ENCODE results near the gene KLKB1. TPM values are rescaled to one million over a fixed set of nuclear protein-coding genes. Genes with fewer than 3 reads are reported as not detected.

The KLKB1 gene
- polyA plus RNA-seq, 1 donor (not counting 4 experiments of a cell fraction or from before 2014, with no cell fraction given): 0.04 TPM

GRCh38 chr4:186258216-186258811 is 31.0 kb downstream of the KLKB1 start:
- no peak for FAIRE-seq
- Histone ChIP-seq H3K9ac (ENCODE audit: control insufficient read depth, extremely low read depth, insufficient read depth, low read length) (no peak overlapping the region), H3K9me1 (ENCODE audit: control insufficient read depth, extremely low read depth, insufficient read depth, low read length) (no peaks in the 10 kb centered on the region), H2AFZ (ENCODE audit: control insufficient read depth, low read length) (no peak overlapping the region), H3K27ac (ENCODE audit: control insufficient read depth, insufficient read depth, low read length) (no peak overlapping the region), H3K36me3 (ENCODE audit: control insufficient read depth in 2 of 2, extremely low read depth in 1 of 2, insufficient read depth in 2 of 2, low read length in 2 of 2) (no peaks in the 10 kb centered on the region), H3K4me3 (ENCODE audit: control insufficient read depth in 2 of 3, extremely low read depth in 1 of 3, insufficient read depth in 2 of 3, low read depth in 1 of 3, low read length in 3 of 3) (no peak overlapping the region), H3K79me2 (ENCODE audit: control insufficient read depth, insufficient read depth, low read length) (no peaks in the 10 kb centered on the region), H4K20me1 (ENCODE audit: control insufficient read depth, extremely low read depth, insufficient read depth, low read length) (no peaks in the 10 kb centered on the region), H3K9me3 (ENCODE audit: control insufficient read depth, low read depth, low read length) (no peaks in the 10 kb centered on the region), H3K4me1 (ENCODE audit: control insufficient read depth, extremely low read depth, insufficient read depth, low read length) (no peaks in the 10 kb centered on the region), H3K27me3 (ENCODE audit: control insufficient read depth, extremely low read depth, insufficient read depth, low read length) (no peaks in the 10 kb centered on the region), H3K4me2 (ENCODE audit: control insufficient read depth, extremely low read depth, insufficient read depth, low read depth, low read length) (no peak overlapping the region)
- dilution Hi-C loops (cut with MboI; ENCODE audit: extremely low pct_ligation_motif_present, low sequenced_read_pairs): no loop called here
- no peak for TF ChIP-seq EZH2 (IDR thresholded peaks at IDR 0.05; ENCODE audit: low read length)
- TF ChIP-seq, protein P1, sequence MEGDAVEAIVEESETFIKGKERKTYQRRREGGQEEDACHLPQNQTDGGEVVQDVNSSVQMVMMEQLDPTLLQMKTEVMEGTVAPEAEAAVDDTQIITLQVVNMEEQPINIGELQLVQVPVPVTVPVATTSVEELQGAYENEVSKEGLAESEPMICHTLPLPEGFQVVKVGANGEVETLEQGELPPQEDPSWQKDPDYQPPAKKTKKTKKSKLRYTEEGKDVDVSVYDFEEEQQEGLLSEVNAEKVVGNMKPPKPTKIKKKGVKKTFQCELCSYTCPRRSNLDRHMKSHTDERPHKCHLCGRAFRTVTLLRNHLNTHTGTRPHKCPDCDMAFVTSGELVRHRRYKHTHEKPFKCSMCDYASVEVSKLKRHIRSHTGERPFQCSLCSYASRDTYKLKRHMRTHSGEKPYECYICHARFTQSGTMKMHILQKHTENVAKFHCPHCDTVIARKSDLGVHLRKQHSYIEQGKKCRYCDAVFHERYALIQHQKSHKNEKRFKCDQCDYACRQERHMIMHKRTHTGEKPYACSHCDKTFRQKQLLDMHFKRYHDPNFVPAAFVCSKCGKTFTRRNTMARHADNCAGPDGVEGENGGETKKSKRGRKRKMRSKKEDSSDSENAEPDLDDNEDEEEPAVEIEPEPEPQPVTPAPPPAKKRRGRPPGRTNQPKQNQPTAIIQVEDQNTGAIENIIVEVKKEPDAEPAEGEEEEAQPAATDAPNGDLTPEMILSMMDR (optimal IDR thresholded peaks at IDR 0.05 in 1 of 3, IDR thresholded peaks at IDR 0.05 in 1 of 3, conservative IDR thresholded peaks at IDR 0.05 in 1 of 3; ENCODE audit: extremely low read depth in 1 of 3, insufficient read depth in 2 of 3, low read length in 3 of 3): no peak
- no peak for DNase-seq (ENCODE audit: low read depth, low spot score)

DNA sequence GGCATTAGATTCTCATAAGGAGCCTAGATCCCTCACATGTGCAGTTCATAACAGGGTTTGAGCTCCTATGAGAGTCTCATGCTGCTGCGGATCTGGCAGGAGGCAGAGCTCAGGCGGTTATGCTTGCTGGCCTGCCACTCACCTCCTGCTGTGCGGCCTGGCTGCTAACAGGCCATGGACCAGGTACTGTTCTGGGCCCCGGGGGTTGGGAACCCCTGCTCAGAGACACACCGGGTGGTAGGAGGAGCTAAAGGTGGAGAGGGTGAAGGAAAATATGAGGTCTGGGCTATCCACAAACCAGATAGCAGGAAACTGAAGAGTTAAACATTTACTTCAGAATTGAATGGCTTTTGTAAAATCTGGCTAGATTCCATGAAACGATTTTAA is 32.8 kb downstream of the KLKB1 start:
- no peaks in the 10 kb centered on the region for H3K4me1 ChIP-seq (ENCODE audit: control insufficient read depth, extremely low read depth, insufficient read depth, low read length)
- no peaks in the 10 kb centered on the region for H3K27me3 ChIP-seq (ENCODE audit: control insufficient read depth, extremely low read depth, insufficient read depth, low read length)
- no peak for FAIRE-seq
- no peak overlapping the region for H3K4me3 ChIP-seq (ENCODE audit: control insufficient read depth in 2 of 3, extremely low read depth in 1 of 3, insufficient read depth in 2 of 3, low read depth in 1 of 3, low read length in 3 of 3)
- H4K20me1 ChIP-seq (ENCODE audit: control insufficient read depth, extremely low read depth, insufficient read depth, low read length): no peaks in the 10 kb centered on the region
- H3K79me2 ChIP-seq (ENCODE audit: control insufficient read depth, insufficient read depth, low read length): no peaks in the 10 kb centered on the region
- H2AFZ ChIP-seq (ENCODE audit: control insufficient read depth, low read length): no peak overlapping the region
- no peaks in the 10 kb centered on the region for H3K9me3 ChIP-seq (ENCODE audit: control insufficient read depth, low read depth, low read length)
- DNase-seq (ENCODE audit: low read depth, low spot score): no peak
- H3K4me2 ChIP-seq (ENCODE audit: control insufficient read depth, extremely low read depth, insufficient read depth, low read depth, low read length): no peak overlapping the region
- no peaks in the 10 kb centered on the region for H3K9me1 ChIP-seq (ENCODE audit: control insufficient read depth, extremely low read depth, insufficient read depth, low read length)
- H3K27ac ChIP-seq (ENCODE audit: control insufficient read depth, insufficient read depth, low read length): no peak overlapping the region
- H3K9ac ChIP-seq (ENCODE audit: control insufficient read depth, extremely low read depth, insufficient read depth, low read length): no peak overlapping the region
- dilution Hi-C loops (cut with MboI; ENCODE audit: extremely low pct_ligation_motif_present, low sequenced_read_pairs): no loop called here
- H3K36me3 ChIP-seq (ENCODE audit: control insufficient read depth in 2 of 2, extremely low read depth in 1 of 2, insufficient read depth in 2 of 2, low read length in 2 of 2): no peaks in the 10 kb centered on the region
- TF ChIP-seq EZH2 (IDR thresholded peaks at IDR 0.05; ENCODE audit: low read length): no peak
- TF ChIP-seq, protein P1 (optimal IDR thresholded peaks at IDR 0.05 in 1 of 3, IDR thresholded peaks at IDR 0.05 in 1 of 3, conservative IDR thresholded peaks at IDR 0.05 in 1 of 3; ENCODE audit: extremely low read depth in 1 of 3, insufficient read depth in 2 of 3, low read length in 3 of 3): no peak
